Body of pancreas (tissue), 4 donors: ENCODE measurements around the gene SUPT7L. TPM values are rescaled to one million over a fixed set of nuclear protein-coding genes. Genes with fewer than 3 reads are reported as not detected.

Experiments used
- ATAC-seq: fragments of 150-250 bp; one replicate; pipeline ENCODE4 v1.9.1; 2016
- DNase-seq, 4 donors: peaks; one replicate each; pipeline ENCODE4 v3.0.0-alpha.2; 2019
- H3K27ac ChIP-seq, 4 donors: fragments of 200-600 bp; sonication (generic); 1 replicate in 3 of 4; 2 replicates in 1 of 4; pipeline versions ENCODE4 v1.5.1 to v1.6.1; 2016 to 2019; ENCODE audit warnings: mild to moderate bottlenecking in 1 of 4, mixed read lengths in 1 of 4, moderate library complexity in 1 of 4
- H3K27me3 ChIP-seq, 2 donors: fragments of 200-600 bp; sonication (generic); one replicate each; pipeline ENCODE4 v1.6.0; 2016; ENCODE audit warnings: mild to moderate bottlenecking in 1 of 2
- H3K36me3 ChIP-seq, 2 donors: fragments of 200-600 bp; sonication (generic); replicated peaks in 1 of 2; 2 replicates each; pipeline ENCODE4 v1.5.1; 2016; ENCODE audit warnings: low read depth in 2 of 2; ENCODE audit not compliant: insufficient read depth in 1 of 2
- H3K4me1 ChIP-seq: fragments of 200-600 bp; sonication (generic); one replicate; pipeline ENCODE4 v1.6.0; 2016
- H3K4me3 ChIP-seq, 2 donors: fragments of 200-600 bp; sonication (generic); 1 replicate in 1 of 2; 2 replicates in 1 of 2; pipeline ENCODE4 v1.5.1; 2016 to 2019
- H3K9me3 ChIP-seq, 3 donors: fragments of 200-600 bp; sonication (generic); 1 replicate in 2 of 3; 2 replicates in 1 of 3; pipeline ENCODE4 v1.5.1; 2016
- POLR2A ChIP-seq, 3 donors: fragments of 450-650 bp; IDR thresholded peaks; one replicate each; pipeline ENCODE4 v1.6.1; 2016; ENCODE audit warnings: antibody characterized with exemption in 3 of 3, mild to moderate bottlenecking in 2 of 3
- WGBS, 2 donors: methylation state at CpG; one replicate each; pipeline ENCODE4 v1.1.5; 2017; 5-methylcytosine and 5-hydroxymethylcytosine counted together
- intact Hi-C: fragments of 100-400 bp; cut with DNase I; formaldehyde crosslinking; loops from one replicate; pipeline ENCODE4 v1.15.1; 2023
- small RNA-seq: library from RNA; depleted of rRNA; stranded (forward); fragments of <200 nt; gene quantifications from one replicate; pipeline ENCODE3, GENCODE V24; 2016
- total RNA-seq, 2 donors: library from RNA; depleted of rRNA; stranded (reverse); fragments of >200 nt; gene quantifications; one replicate each; pipeline ENCODE4 v1.1.0, GENCODE V29; 2016
- TF ChIP-seq, protein P1 (sequence below), 7 experiments: fragments of 450-650 bp in 4 of 7; fragments of 200-600 bp in 3 of 7; sonication (generic) in 3 of 7; IDR thresholded peaks; one replicate each; pipeline ENCODE4 v1.5.1; 2016 to 2019; ENCODE audit warnings: antibody characterized with exemption in 7 of 7

SUPT7L gene
- total RNA-seq, 2 donors from 2014 or later = 18.4 to 29.3 TPM

DNA sequence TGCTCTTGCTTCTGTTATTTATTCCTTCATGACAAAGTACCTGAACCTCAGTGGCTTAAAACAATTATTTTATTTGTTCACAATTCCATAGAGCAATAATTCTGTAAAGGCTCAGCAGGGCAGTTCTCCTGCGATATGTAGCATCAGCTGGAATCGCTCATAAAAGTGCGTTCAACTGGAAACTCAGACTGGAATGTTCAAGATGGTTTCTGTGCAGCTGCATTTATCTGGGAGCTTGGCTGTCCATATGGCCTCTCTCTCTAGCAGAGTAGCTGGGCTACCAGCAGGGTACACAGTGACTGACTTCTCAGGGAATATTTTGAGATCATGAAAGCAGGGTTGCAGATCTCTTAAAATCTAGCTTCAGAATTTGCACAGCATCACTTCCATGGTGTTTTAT, 48.1 kb downstream of the SUPT7L start:
- Histone ChIP-seq H3K4me3 (no peak overlapping the region), H3K27ac (no peak overlapping the region), H3K4me1 (no peaks in the 10 kb centered on the region), H3K36me3 (peaks cover 0 to 24% of the 10 kb centered on the region in 2 donors), H3K9me3 (no peaks in the 10 kb centered on the region), H3K27me3 (no peaks in the 10 kb centered on the region)
- intact Hi-C loops = no loop called here
- DNase-seq (no peak), ATAC-seq (no peak)
- TF ChIP-seq POLR2A (IDR thresholded peaks at IDR 0.05) = no peak
- TF ChIP-seq, protein P1, sequence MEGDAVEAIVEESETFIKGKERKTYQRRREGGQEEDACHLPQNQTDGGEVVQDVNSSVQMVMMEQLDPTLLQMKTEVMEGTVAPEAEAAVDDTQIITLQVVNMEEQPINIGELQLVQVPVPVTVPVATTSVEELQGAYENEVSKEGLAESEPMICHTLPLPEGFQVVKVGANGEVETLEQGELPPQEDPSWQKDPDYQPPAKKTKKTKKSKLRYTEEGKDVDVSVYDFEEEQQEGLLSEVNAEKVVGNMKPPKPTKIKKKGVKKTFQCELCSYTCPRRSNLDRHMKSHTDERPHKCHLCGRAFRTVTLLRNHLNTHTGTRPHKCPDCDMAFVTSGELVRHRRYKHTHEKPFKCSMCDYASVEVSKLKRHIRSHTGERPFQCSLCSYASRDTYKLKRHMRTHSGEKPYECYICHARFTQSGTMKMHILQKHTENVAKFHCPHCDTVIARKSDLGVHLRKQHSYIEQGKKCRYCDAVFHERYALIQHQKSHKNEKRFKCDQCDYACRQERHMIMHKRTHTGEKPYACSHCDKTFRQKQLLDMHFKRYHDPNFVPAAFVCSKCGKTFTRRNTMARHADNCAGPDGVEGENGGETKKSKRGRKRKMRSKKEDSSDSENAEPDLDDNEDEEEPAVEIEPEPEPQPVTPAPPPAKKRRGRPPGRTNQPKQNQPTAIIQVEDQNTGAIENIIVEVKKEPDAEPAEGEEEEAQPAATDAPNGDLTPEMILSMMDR (IDR thresholded peaks at IDR 0.05) = no peak
- WGBS, 2 donors = 95 to 96% methylated on average over 3 of the region's 3 CpGs

DNA sequence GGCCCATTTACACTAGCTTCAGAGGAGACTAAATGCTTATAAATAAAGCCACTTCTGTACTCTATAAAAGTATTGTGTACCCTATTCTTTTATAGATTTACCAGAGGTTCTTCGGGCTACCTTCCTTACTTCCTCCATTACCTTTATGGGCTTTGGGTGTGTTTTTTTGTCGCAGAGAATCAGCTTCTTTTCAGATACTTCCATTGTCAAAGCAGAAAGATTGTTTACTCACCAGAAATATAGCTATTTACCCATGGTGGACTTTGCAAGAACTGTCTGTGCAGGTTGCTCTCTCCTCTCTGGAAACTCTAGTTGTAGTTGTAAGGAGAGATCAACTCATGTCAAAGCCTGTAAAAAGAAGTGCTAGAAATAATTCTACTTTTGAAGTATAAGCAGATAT, 49.4 kb downstream of the SUPT7L start:
- TF ChIP-seq, protein P1 (IDR thresholded peaks at IDR 0.05) = no peak
- TF ChIP-seq POLR2A (IDR thresholded peaks at IDR 0.05) = no peak
- ATAC-seq = no peak
- no peak overlapping the region for H3K27ac ChIP-seq
- H3K4me1 ChIP-seq = no peaks in the 10 kb centered on the region
- DNase-seq = no peak
- no peaks in the 10 kb centered on the region for H3K27me3 ChIP-seq
- H3K9me3 ChIP-seq = no peaks in the 10 kb centered on the region
- intact Hi-C loops = no loop called here
- peaks cover 0 to 24% of the 10 kb centered on the region in 2 donors for H3K36me3 ChIP-seq
- no peak overlapping the region for H3K4me3 ChIP-seq
- 88 to 93% methylated on average over 2 of the region's 2 CpGs for WGBS, 2 donors

DNA sequence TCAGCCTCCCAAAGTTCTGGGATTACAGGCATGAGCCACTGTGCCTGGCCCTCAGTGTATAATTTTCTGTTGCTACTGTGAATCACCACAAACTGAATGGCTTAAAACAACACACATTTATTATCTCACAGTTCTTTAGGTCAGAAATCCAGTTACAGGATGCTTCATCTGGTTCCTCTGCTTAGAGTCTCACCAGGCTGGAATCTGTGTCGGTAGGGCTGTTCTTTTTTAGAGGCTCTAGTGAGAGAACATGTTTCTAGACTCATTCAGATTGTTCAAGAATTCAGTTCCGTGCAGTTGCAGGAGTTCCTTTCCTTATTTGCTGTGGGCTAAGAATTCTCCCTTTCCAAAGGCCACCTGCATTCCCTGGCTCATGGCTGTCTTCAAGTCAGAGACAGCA, 56.8 kb downstream of the SUPT7L start:
- H3K4me3 ChIP-seq = no peak overlapping the region
- H3K9me3 ChIP-seq = no peaks in the 10 kb centered on the region
- peaks cover 0 to 15% of the 10 kb centered on the region in 2 donors for H3K36me3 ChIP-seq
- intact Hi-C loops = no loop called here
- TF ChIP-seq POLR2A (IDR thresholded peaks at IDR 0.05) = no peak
- TF ChIP-seq, protein P1 (IDR thresholded peaks at IDR 0.05) = no peak
- no peak for DNase-seq
- no peaks in the 10 kb centered on the region for H3K27me3 ChIP-seq
- 91 to 95% methylated on average over 2 of the region's 2 CpGs for WGBS, 2 donors
- ATAC-seq = no peak
- no peaks in the 10 kb centered on the region for H3K4me1 ChIP-seq
- H3K27ac ChIP-seq = no peak overlapping the region

Small RNAs within 50 kb of the gene (small RNA-seq; reads per million reads assigned to genes)
- gene RF00340 = not detected

Other genes starting within 250 kb of the SUPT7L start
- gene NRBP1, start 235.0 kb downstream of the SUPT7L start, total RNA-seq = 10 to 100 TPM; 34.2 to 36.6 TPM
- 10 to 100 TPM; 11.9 to 25.2 TPM for gene KRTCAP3, start 221.2 kb downstream of the SUPT7L start, total RNA-seq
- gene IFT172, start 173.9 kb downstream of the SUPT7L start, total RNA-seq = 10 to 100 TPM; 14.3 to 41.2 TPM
- gene FNDC4, start 168.4 kb downstream of the SUPT7L start, total RNA-seq = 10 to 100 TPM; 10.4 to 20.8 TPM
- gene GCKR, start 166.8 kb downstream of the SUPT7L start, total RNA-seq = 1 to 10 TPM in 1 of 2 donors, not detected in 1; 1.6 TPM
- gene ZNF512, start 80.6 kb downstream of the SUPT7L start, total RNA-seq = 10 to 100 TPM; 11.9 to 63.3 TPM
- gene CCDC121, start 34.6 kb downstream of the SUPT7L start, total RNA-seq = 1 to 10 TPM; 1.3 to 2.1 TPM
- 10 to 100 TPM in 1 of 2 donors, 1 to 10 TPM in 1; 9.9 to 17.9 TPM for gene GPN1, start 34.6 kb downstream of the SUPT7L start, total RNA-seq
- gene SLC4A1AP, start 275 bp upstream of the SUPT7L start, total RNA-seq = 10 to 100 TPM; 15.6 to 22.4 TPM
- 10 to 100 TPM; 26.5 to 92.0 TPM for gene MRPL33, start 108.1 kb upstream of the SUPT7L start, total RNA-seq
- gene RBKS, start 226.8 kb upstream of the SUPT7L start, total RNA-seq = 1 to 10 TPM; 1.0 to 7.6 TPM
- 10 to 100 TPM; 20.5 to 22.4 TPM for gene BABAM2, start 227.1 kb upstream of the SUPT7L start, total RNA-seq